OCI-LY3 (cell line): ENCODE results near the gene AFAP1L1.

ENCODE experiments used
- EZH2phosphoT487 ChIP-seq: fragments of 200-600 bp; shearing (Covaris generic); IDR thresholded peaks from 2 replicates; pipeline ENCODE4 v1.6.1; 2018; ENCODE audit warnings: antibody characterized with exemption, mixed run types, low read depth
- TF ChIP-seq, protein P1 (sequence below): fragments of 200-600, 300-600 bp; sonication (generic); IDR thresholded peaks from 2 replicates; pipeline ENCODE4 v1.5.1; 2014; ENCODE audit warnings: antibody characterized with exemption, low read length, low read depth

- TF ChIP-seq, protein P1, sequence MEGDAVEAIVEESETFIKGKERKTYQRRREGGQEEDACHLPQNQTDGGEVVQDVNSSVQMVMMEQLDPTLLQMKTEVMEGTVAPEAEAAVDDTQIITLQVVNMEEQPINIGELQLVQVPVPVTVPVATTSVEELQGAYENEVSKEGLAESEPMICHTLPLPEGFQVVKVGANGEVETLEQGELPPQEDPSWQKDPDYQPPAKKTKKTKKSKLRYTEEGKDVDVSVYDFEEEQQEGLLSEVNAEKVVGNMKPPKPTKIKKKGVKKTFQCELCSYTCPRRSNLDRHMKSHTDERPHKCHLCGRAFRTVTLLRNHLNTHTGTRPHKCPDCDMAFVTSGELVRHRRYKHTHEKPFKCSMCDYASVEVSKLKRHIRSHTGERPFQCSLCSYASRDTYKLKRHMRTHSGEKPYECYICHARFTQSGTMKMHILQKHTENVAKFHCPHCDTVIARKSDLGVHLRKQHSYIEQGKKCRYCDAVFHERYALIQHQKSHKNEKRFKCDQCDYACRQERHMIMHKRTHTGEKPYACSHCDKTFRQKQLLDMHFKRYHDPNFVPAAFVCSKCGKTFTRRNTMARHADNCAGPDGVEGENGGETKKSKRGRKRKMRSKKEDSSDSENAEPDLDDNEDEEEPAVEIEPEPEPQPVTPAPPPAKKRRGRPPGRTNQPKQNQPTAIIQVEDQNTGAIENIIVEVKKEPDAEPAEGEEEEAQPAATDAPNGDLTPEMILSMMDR = no peak
- no peak for TF ChIP-seq EZH2phosphoT487
Observed at GRCh38 chr5:149257131-149257530, 14.5 kb upstream of the AFAP1L1 start.
